VCaP (cell line): ENCODE results near the gene CELF5.

ENCODE experiments used
- H3K27ac ChIP-seq: fragments of 450-650 bp; 2 replicates; pipeline ENCODE4 v1.5.1; 2017
- CTCF ChIP-seq: fragments of 450-650 bp; conservative IDR thresholded peaks from 2 replicates; pipeline ENCODE4 v1.5.1; 2017; ENCODE audit warnings: mild to moderate bottlenecking, moderate library complexity

CELF5 gene

DNA sequence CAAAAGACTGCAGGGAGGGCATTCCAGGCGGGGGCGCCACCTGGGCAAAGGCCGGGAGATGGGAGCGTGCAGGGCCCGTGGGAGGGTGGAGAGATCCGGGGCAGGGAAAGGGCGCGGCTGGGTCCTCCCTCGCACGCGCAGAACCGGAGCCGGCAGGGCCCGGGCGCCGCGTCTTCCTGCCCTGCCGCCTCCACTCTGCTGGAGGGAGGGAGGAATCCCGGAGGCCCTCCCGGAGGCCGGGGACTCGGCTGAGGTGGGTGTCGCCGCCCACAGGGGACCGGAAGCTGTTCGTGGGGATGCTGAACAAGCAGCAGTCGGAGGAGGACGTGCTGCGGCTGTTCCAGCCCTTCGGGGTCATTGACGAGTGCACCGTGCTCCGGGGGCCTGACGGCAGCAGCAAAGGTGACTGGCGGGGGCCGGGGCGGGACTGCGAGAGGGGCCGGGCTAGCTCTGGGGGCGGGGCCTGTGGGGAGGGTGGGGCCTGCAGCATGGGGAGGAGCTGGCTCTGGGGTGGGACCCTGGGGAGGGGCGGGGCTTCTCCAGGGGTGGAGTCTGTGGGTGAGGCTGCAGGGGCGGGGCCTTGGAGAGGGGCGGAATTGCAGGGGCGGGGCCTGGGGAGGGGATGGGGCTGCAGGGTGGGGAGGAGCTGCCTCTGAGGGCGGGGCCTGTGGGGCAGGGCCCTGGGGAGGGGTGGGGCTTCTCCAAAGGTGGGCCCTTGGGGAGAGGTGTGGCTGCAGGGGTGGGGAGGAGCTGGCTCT, 51.3 kb downstream of the CELF5 start:
- TF ChIP-seq CTCF, result peak; percentile 29
- H3K27ac ChIP-seq, result peak overlapping the region; percentile 47

- no peak for TF ChIP-seq CTCF
- H3K27ac ChIP-seq, result no peak overlapping the region
Measured at GRCh38 chr19:3276341-3276799, 51.9 kb downstream of the CELF5 start.

- no peak for TF ChIP-seq CTCF
- H3K27ac ChIP-seq, result no peak overlapping the region
Measured at GRCh38 chr19:3277649-3278048, 53.2 kb downstream of the CELF5 start.

- TF ChIP-seq CTCF, result no peak
Measured at GRCh38 chr19:3278294-3278693, 53.8 kb downstream of the CELF5 start.

GRCh38 chr19:3278749-3279148, 54.3 kb downstream of the CELF5 start:
- H3K27ac ChIP-seq, result no peak overlapping the region
- TF ChIP-seq CTCF, result no peak

More at GRCh38 chr19:3278294-3278693, 53.8 kb downstream of the CELF5 start:
- no peak overlapping the region for H3K27ac ChIP-seq

- H3K27ac ChIP-seq, result no peak overlapping the region
- no peak for TF ChIP-seq CTCF
Measured at GRCh38 chr19:3279306-3279705, 54.8 kb downstream of the CELF5 start.

DNA sequence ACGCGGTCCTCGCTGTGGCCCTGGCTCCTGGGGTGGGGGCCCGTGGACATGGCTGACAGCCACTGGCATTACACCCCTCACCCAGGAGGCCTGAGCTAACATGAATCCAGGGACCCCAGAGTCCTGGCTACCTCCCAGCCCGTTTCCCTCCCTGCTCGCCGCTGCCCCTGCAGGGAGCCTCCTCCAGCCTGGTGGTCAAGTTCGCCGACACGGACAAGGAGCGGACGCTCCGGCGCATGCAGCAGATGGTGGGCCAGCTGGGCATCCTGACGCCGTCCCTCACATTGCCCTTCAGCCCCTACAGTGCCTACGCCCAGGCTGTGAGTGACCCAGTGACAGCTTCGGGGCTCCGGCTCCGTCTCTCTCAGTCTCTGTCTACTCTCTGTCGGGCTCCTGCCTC, 56.6 kb downstream of the CELF5 start:
- no peak overlapping the region for H3K27ac ChIP-seq
- TF ChIP-seq CTCF, result no peak
